Spleen (tissue), 11 donors: ENCODE data around the gene PLCD1. TPM values are rescaled to one million over a fixed set of nuclear protein-coding genes. Genes with fewer than 3 reads are reported as not detected.
"Not testable (repeated sequence)": the region's sequence is repeated elsewhere in the genome, so short reads cannot be mapped to it uniquely, and the experiment has no call there.

Source experiments
- DNase-seq: peaks from one replicate; pipeline ENCODE4 v3.0.0-alpha.2; 2020
- H3K27ac ChIP-seq, 8 donors: fragments of 200-600 bp; sonication (generic) in 7 of 8; 1 replicate in 4 of 8; 2 replicates in 4 of 8; pipeline versions ENCODE4 v1.5.0 to v1.8.0; 2016 to 2021; ENCODE audit warnings: inconsistent platforms in 4 of 8, mild to moderate bottlenecking in 4 of 8, moderate library complexity in 1 of 8
- H3K27me3 ChIP-seq, 7 donors: fragments of 200-600 bp; sonication (generic) in 6 of 7; replicated peaks in 1 of 7; 1 replicate in 4 of 7; 2 replicates in 3 of 7; pipeline versions ENCODE4 v1.5.0 to v1.8.0; 2016 to 2021; ENCODE audit warnings: inconsistent platforms in 3 of 7, mild to moderate bottlenecking in 1 of 7
- H3K36me3 ChIP-seq, 6 donors: fragments of 200-600 bp; sonication (generic) in 5 of 6; 1 replicate in 4 of 6; 2 replicates in 2 of 6; pipeline versions ENCODE4 v1.5.0 to v1.8.0; 2016 to 2021; ENCODE audit warnings: inconsistent platforms in 2 of 6
- H3K4me1 ChIP-seq, 6 donors: fragments of 200-600 bp; sonication (generic) in 5 of 6; 1 replicate in 3 of 6; 2 replicates in 3 of 6; pipeline versions ENCODE4 v1.5.0 to v1.8.0; 2016 to 2021; ENCODE audit warnings: inconsistent platforms in 3 of 6
- H3K4me3 ChIP-seq, 8 donors: fragments of 200-600 bp; sonication (generic) in 7 of 8; 1 replicate in 4 of 8; 2 replicates in 4 of 8; pipeline versions ENCODE4 v1.5.0 to v1.8.0; 2016 to 2021; ENCODE audit warnings: inconsistent platforms in 4 of 8, mild to moderate bottlenecking in 4 of 8, moderate library complexity in 2 of 8
- H3K9me3 ChIP-seq, 8 donors: fragments of 200-600 bp; sonication (generic) in 7 of 8; 1 replicate in 4 of 8; 2 replicates in 4 of 8; pipeline versions ENCODE4 v1.5.0 to v1.8.0; 2016 to 2021; ENCODE audit warnings: inconsistent platforms in 4 of 8
- CTCF ChIP-seq, 11 experiments: fragments of 200-600 bp in 7 of 11; fragments of 450-650 bp in 4 of 11; sonication (generic) in 4 of 11; IDR thresholded peaks in 8 of 11; conservative IDR thresholded peaks in 3 of 11; 1 replicate in 7 of 11; 2 replicates in 4 of 11; pipeline versions ENCODE4 v1.4.0 to v1.8.0; 2016 to 2021; ENCODE audit warnings: antibody characterized with exemption in 11 of 11, inconsistent platforms in 4 of 11, mild to moderate bottlenecking in 1 of 11
- POLR2A ChIP-seq, 3 donors: fragments of 450-650 bp; IDR thresholded peaks; one replicate each; pipeline ENCODE4 v1.5.1; 2017; ENCODE audit warnings: antibody characterized with exemption in 3 of 3, mild to moderate bottlenecking in 1 of 3
- POLR2AphosphoS5 ChIP-seq, 3 donors: sonication (generic); formaldehyde crosslinking; IDR thresholded peaks; one replicate each; pipeline ENCODE4 v1.5.1; 2017; ENCODE audit warnings: antibody characterized with exemption in 3 of 3
- WGBS, 5 donors: extraction: QIAGEN DNeasy Blood & Tissue Kit in 3 of 5; methylation state at CpG; one replicate each; pipeline versions ENCODE4 v1.1.5 to v1.1.7; 2013 to 2018; 5-methylcytosine and 5-hydroxymethylcytosine counted together
- intact Hi-C: fragments of 100-400 bp; cut with DNase I; formaldehyde crosslinking; loops from one replicate; pipeline ENCODE4 v1.15.0; 2023; ENCODE audit warnings: low total_unique reads
- polyA plus RNA-seq, 3 donors: library from polyadenylated mRNA; stranded (reverse); fragments of 200-250 nt; gene quantifications; one replicate each; pipeline ENCODE4 v1.2.1, GENCODE V29; 2013
- total RNA-seq, 7 donors: library from RNA; depleted of rRNA in 3 of 7; stranded (reverse); fragments of >200 nt in 3 of 7; fragmentation: NEBNext Ultra II Directional in 4 of 7; extraction: Animal tissue kit (Norgen Biotek cat#: 25700) in 4 of 7; gene quantifications; one replicate each; pipeline versions ENCODE4 v1.1.0 to v1.2.1, GENCODE V29; 2016 to 2021
- donor health status: healthy with polysubstance abuse.
- donor health status: DM: no; HTN: no; CAD: no; lungs with moderate emphysema.
- donor health status: DM: no; HTN: no; CAD: no.
- donor health status: Bipolar disorder and iron deficiency.
- donor health status: healthy.
- donor health status: DM: no; HTN: no; CAD: no.
- donor health status: DM: yes; HTN: yes; CAD: no.

The PLCD1 gene
- total and polyA plus RNA-seq, 10 donors, result 11.8 to 24.0 (median 18.8) TPM

DNA sequence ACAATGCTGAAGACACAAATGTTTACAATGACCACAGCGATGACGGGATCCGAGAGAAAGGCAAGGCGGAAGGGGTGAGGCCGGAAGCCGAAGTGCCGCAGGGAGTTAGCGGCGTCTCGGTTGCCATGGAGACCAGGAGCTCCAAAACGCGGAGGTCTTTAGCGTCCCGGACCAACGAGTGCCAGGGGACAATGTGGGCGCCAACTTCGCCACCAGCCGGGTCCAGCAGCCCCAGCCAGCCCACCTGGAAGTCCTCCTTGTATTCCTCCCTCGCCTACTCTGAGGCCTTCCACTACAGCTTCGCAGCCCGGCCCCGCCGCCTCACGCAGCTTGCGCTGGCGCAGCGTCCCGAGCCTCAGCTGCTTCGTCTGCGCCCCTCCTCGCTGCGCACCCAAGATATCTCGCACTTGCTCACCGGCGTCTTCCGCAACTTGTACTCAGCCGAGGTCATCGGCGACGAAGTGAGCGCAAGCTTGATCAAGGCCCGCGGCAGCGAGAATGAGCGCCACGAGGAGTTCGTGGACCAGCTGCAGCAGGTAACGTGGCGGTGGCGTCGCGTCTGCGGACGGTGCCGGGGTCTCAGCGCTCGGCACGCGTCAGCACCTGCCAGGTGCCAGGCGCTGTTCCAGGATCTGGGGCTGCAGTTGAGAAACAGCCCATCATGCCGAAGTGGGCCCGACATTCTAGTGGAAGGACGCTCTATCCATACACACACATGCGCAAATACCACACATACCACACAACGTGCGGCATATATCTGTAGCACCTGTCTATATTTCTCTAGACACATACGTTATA, 9.9 kb upstream of the PLCD1 start, which contains the start of gene DLEC1:
Gene DLEC1 (plus strand): TSS at position 108 of the 798 bp plus-strand sequence. CDS start 18 bp downstream, at position 126.
- no peaks in the 10 kb centered on the region for H3K27me3 ChIP-seq
- peak within 1 kb of the TSS; percentile 58 to 83 (median 66) for H3K4me3 ChIP-seq
- no peaks in the 10 kb centered on the region for H3K9me3 ChIP-seq
- TF ChIP-seq POLR2A (IDR thresholded peaks at IDR 0.05), result no peak
- peak; percentile 66 to 72 (median 67) for TF ChIP-seq POLR2AphosphoS5 (IDR thresholded peaks at IDR 0.05)
- peak within 1 kb of the TSS; percentile 48 to 86 (median 67) for H3K27ac ChIP-seq
- peak; percentile 94 for DNase-seq
- intact Hi-C loops, result no loop called here
- WGBS, 5 donors, result 1 to 2% (median 2%) methylated on average over 33 to 67 of the region's 67 CpGs
- H3K4me1 ChIP-seq, result peaks cover 3 to 26% (median 21%) of the 10 kb centered on the region in 6 donors
- H3K36me3 ChIP-seq, result no peaks in the 10 kb centered on the region

DNA sequence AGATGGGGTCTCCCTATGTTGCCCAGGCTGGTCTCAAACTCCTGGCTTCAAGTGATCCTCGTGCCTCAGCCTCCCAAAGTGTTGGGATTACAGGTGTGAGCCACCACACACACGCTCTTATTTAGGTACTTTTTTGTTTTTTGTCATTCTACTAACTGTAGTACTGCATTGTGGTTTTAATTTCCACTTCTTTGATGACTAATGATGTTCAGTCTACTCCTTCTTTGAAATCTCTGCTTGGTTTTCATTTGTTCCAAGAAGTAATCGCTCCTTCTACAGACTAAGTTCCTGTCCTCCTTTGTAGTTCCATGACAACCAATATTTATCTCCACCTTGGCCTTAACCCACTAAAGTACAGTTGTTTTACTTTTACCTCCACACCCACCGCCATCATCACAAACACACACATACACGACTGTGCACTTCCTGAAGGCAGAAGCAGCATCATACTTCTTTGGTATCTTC, 9.0 kb upstream of the PLCD1 start:
- intact Hi-C loops, result no loop called here
- Histone ChIP-seq H3K9me3 (no peaks in the 10 kb centered on the region), H3K27me3 (peaks cover 0 to 3% (median 0%) of the 10 kb centered on the region in 7 donors), H3K36me3 (no peaks in the 10 kb centered on the region), H3K4me1 (peaks cover 3 to 26% (median 21%) of the 10 kb centered on the region in 6 donors), H3K27ac (peak overlapping the region; percentile 48 to 86 (median 67)), H3K4me3 (peak overlapping the region in 2 of 8 donors; percentile 59 to 83)
- 50 to 64% (median 55%) methylated on average over 5 of the region's 5 CpGs for WGBS, 5 donors
- TF ChIP-seq POLR2AphosphoS5 (IDR thresholded peaks at IDR 0.05) (no peak), POLR2A (IDR thresholded peaks at IDR 0.05) (no peak), CTCF (IDR thresholded peaks at IDR 0.05 in 8 of 11, conservative IDR thresholded peaks at IDR 0.05 in 3 of 11) (no peak)
- DNase-seq, result no peak

DNA sequence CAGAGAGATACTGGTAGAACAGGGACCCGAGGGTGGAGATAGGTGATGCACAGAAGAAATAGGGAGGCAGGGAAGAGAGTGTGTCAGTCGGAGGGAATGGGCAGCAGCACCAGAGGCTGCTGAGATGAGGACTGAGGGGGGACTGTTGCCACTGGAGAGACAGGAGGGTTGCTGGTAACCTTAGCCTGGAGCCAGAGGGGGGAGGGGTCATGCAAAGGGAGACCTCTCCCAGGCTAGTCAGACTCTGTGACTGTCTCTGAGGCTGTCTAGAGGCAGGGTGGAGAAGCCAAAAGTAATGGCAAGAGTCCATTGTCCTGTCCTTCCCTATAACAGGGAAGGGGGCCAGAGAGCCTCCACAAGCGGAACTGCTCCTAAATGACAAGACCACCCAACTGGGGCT, 7.5 kb upstream of the PLCD1 start:
- WGBS, 5 donors, result 86 to 94% (median 89%) methylated on average over 3 of the region's 3 CpGs
- Histone ChIP-seq H3K27ac (peak overlapping the region in 1 of 8 donors; percentile 86), H3K36me3 (no peaks in the 10 kb centered on the region), H3K27me3 (peaks cover 0 to 10% (median 0%) of the 10 kb centered on the region in 7 donors), H3K4me1 (peaks cover 3 to 26% (median 21%) of the 10 kb centered on the region in 6 donors), H3K9me3 (no peaks in the 10 kb centered on the region), H3K4me3 (no peak overlapping the region)
- TF ChIP-seq CTCF (IDR thresholded peaks at IDR 0.05 in 8 of 11, conservative IDR thresholded peaks at IDR 0.05 in 3 of 11) (no peak), POLR2AphosphoS5 (IDR thresholded peaks at IDR 0.05) (no peak), POLR2A (IDR thresholded peaks at IDR 0.05) (no peak)
- DNase-seq, result no peak
- intact Hi-C loops, result no loop called here

GRCh38 chr3:38036286-38036685, 6.8 kb upstream of the PLCD1 start:
- Histone ChIP-seq H3K4me1 (peaks cover 3 to 30% (median 24%) of the 10 kb centered on the region in 6 donors), H3K36me3 (no peaks in the 10 kb centered on the region), H3K27me3 (peaks cover 0 to 16% (median 0%) of the 10 kb centered on the region in 7 donors), H3K4me3 (no peak overlapping the region), H3K27ac (no peak overlapping the region), H3K9me3 (no peaks in the 10 kb centered on the region)
- 88 to 97% (median 95%) methylated on average over 5 of the region's 5 CpGs for WGBS, 5 donors
- no peak for TF ChIP-seq POLR2AphosphoS5 (IDR thresholded peaks at IDR 0.05)
- no peak for TF ChIP-seq CTCF (IDR thresholded peaks at IDR 0.05 in 8 of 11, conservative IDR thresholded peaks at IDR 0.05 in 3 of 11)
- TF ChIP-seq POLR2A (IDR thresholded peaks at IDR 0.05), result no peak
- intact Hi-C loops, result no loop called here
- DNase-seq, result no peak

DNA sequence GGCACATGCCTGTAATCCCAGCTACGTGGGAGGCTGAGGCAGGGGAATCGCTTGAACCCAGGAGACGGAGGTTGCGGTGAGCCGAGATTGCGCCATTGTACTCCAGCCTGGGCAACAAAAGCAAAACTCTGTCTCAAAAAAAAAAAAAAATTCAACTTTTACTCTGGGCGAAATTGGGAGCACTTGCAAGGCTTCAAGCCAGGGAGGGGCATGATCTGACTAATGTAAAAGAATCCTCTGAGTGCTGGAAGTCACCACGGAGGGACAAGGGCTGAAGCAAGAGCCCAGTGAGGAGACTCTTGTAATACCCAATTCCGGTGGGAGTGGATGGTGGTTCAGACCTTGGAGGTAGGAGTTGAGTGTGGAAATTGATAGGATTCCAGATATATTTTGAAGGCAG, 4.9 kb upstream of the PLCD1 start:
- H3K4me3 ChIP-seq, H3K27ac ChIP-seq, DNase-seq, intact Hi-C loops, H3K9me3 ChIP-seq, H3K36me3 ChIP-seq: not testable (repeated sequence)
- whole genome bisulfite sequencing, 5 donors, result 86 to 95% (median 90%) methylated on average over 9 of the region's 9 CpGs
- Histone ChIP-seq H3K4me1 (peaks cover 3 to 35% (median 30%) of the 10 kb centered on the region in 6 donors), H3K27me3 (peaks cover 0 to 36% (median 13%) of the 10 kb centered on the region in 7 donors)

DNA sequence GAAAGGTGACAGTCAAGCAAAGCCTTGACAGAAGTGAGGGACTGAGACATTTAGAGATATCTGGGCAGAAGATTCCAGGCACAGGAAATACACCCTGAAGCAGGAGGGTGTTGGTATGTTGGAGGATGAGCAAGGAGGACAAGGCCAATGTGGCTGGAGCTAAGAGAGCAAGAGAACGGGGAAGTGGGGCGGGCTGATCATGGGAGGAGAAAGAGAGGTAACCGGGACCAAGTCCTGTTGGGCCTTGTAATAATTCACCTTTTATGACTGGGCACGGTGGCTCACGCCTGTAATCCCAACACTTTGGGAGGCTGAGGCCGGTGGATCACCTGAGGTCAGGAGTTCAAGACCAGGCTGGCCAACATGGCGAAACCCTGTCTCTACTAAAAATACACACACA, 4.1 kb upstream of the PLCD1 start:
- H3K4me1 ChIP-seq, result peaks cover 5 to 35% (median 30%) of the 10 kb centered on the region in 6 donors
- H3K27me3 ChIP-seq, result peaks cover 0 to 43% (median 20%) of the 10 kb centered on the region in 7 donors
- DNase-seq, intact Hi-C loops, H3K27ac ChIP-seq, H3K36me3 ChIP-seq, H3K4me3 ChIP-seq, H3K9me3 ChIP-seq: not testable (repeated sequence)
- 84 to 100% (median 89%) methylated on average over 6 to 7 of the region's 7 CpGs for WGBS, 5 donors
